Upper lobe of left lung (tissue), 6 donors: Measurements from ENCODE around the gene PDXK. TPM values are rescaled to one million over a fixed set of nuclear protein-coding genes. Genes with fewer than 3 reads are reported as not detected.

ENCODE experiments used
- ATAC-seq, 2 donors: fragments of 200-7000 bp; cut with Tn5 transposase; one replicate each; pipeline ENCODE4 v1.9.1; 2022; ENCODE audit warnings: mild to moderate bottlenecking in 2 of 2, moderate library complexity in 2 of 2; ENCODE audit not compliant: low FRiP score in 2 of 2
- DNase-seq, 2 donors: peaks; one replicate each; pipeline ENCODE4 v3.0.0-alpha.2; 2019 to 2020
- H3K27ac ChIP-seq, 4 donors: fragments of 200-600 bp; sonication (generic); one replicate each; pipeline ENCODE4 v1.5.1; 2016 to 2019
- H3K27me3 ChIP-seq, 4 donors: fragments of 200-600 bp; sonication (generic); one replicate each; pipeline ENCODE4 v1.5.1; 2017 to 2019
- H3K36me3 ChIP-seq, 4 donors: fragments of 200-600 bp; sonication (generic); one replicate each; pipeline ENCODE4 v1.5.1; 2016 to 2019
- H3K4me1 ChIP-seq, 4 donors: fragments of 200-600 bp; sonication (generic); one replicate each; pipeline ENCODE4 v1.5.1; 2018 to 2019
- H3K4me3 ChIP-seq, 4 donors: fragments of 200-600 bp; sonication (generic); one replicate each; pipeline ENCODE4 v1.5.1; 2017 to 2019; ENCODE audit warnings: mild to moderate bottlenecking in 2 of 4, moderate library complexity in 1 of 4
- H3K9me3 ChIP-seq, 4 donors: fragments of 200-600 bp; sonication (generic); one replicate each; pipeline ENCODE4 v1.5.1; 2018 to 2019
- CTCF ChIP-seq, 6 experiments: fragments of 450-650 bp in 4 of 6; fragments of 200-600 bp in 2 of 6; sonication (generic) in 2 of 6; IDR thresholded peaks; one replicate each; pipeline ENCODE4 v1.5.1; 2016 to 2019; ENCODE audit warnings: antibody characterized with exemption in 6 of 6
- EP300 ChIP-seq, 4 donors: sonication (generic); formaldehyde crosslinking; IDR thresholded peaks; one replicate each; pipeline ENCODE4 v1.5.1; 2017; ENCODE audit warnings: antibody characterized with exemption in 4 of 4, control low read depth in 2 of 4
- POLR2A ChIP-seq, 4 donors: fragments of 450-650 bp; IDR thresholded peaks; one replicate each; pipeline ENCODE4 v1.5.1; 2016 to 2017; ENCODE audit warnings: antibody characterized with exemption in 4 of 4, mild to moderate bottlenecking in 2 of 4
- POLR2AphosphoS5 ChIP-seq, 2 donors: sonication (generic); formaldehyde crosslinking; IDR thresholded peaks; one replicate each; pipeline ENCODE4 v1.5.1; 2017; ENCODE audit warnings: antibody characterized with exemption in 2 of 2
- WGBS, 2 donors: methylation state at CpG; one replicate each; pipeline ENCODE4 v1.1.5; 2017 to 2018; 5-methylcytosine and 5-hydroxymethylcytosine counted together
- total RNA-seq, 6 donors: library from RNA; depleted of rRNA in 4 of 6; stranded (reverse); fragments of >200 nt in 4 of 6; gene quantifications; one replicate each; pipeline versions ENCODE4 v1.1.0 to v1.2.1, GENCODE V29; 2016 to 2021
- donor health status: DM: no; HTN: no; CAD: no; lungs with moderate emphysema.
- donor health status: DM: no; HTN: yes; CAD: no; lungs with severe emphysema.

The PDXK gene
- total RNA-seq, 6 donors from 2014 or later = 105 to 301 (median 207) TPM

- WGBS, 2 donors = 95 to 97% methylated on average over 10 of the region's 10 CpGs
- DNase-seq (no peak), ATAC-seq (no peak)
- Histone ChIP-seq H3K4me3 (no peak overlapping the region), H3K36me3 (peaks cover 7 to 85% (median 77%) of the 10 kb centered on the region in 4 donors), H3K27me3 (no peaks in the 10 kb centered on the region), H3K27ac (no peak overlapping the region), H3K9me3 (no peaks in the 10 kb centered on the region), H3K4me1 (peaks cover 0 to 5% (median 0%) of the 10 kb centered on the region in 4 donors)
- TF ChIP-seq EP300 (IDR thresholded peaks at IDR 0.05) (no peak), CTCF (IDR thresholded peaks at IDR 0.05) (no peak), POLR2A (IDR thresholded peaks at IDR 0.05) (no peak), POLR2AphosphoS5 (IDR thresholded peaks at IDR 0.05) (no peak)
These were observed 27.1 kb upstream of the PDXK start for GRCh38 chr21:43691801-43692200.

DNA sequence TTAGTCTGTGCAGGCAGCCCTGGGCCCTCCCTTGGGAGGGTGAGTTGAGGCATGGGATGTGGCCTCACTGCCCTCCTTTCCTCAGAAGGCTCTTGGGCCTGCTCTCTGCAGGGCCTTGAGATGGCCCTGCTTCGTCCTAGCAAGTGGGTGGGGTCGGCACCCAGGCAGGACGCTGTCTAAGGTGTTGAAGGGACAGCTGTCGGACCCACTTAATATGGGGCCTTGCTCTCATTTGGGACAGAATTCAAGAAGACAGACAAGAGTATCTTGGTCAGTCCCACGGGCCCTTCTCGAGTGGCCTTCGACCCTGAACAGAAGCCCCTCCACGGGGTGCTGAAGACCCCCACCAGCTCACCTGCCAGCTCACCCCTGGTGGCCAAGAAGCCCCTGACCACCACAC, 26.0 kb upstream of the PDXK start:
- H3K4me3 ChIP-seq = no peak overlapping the region
- peaks cover 1 to 73% (median 66%) of the 10 kb centered on the region in 4 donors for H3K36me3 ChIP-seq
- 96 to 98% methylated on average over 5 to 8 of the region's 8 CpGs for WGBS, 2 donors
- no peaks in the 10 kb centered on the region for H3K4me1 ChIP-seq
- no peak for ATAC-seq
- H3K27ac ChIP-seq = no peak overlapping the region
- H3K9me3 ChIP-seq = no peaks in the 10 kb centered on the region
- TF ChIP-seq CTCF (IDR thresholded peaks at IDR 0.05) (no peak), EP300 (IDR thresholded peaks at IDR 0.05) (no peak), POLR2AphosphoS5 (IDR thresholded peaks at IDR 0.05) (no peak), POLR2A (IDR thresholded peaks at IDR 0.05) (no peak)
- H3K27me3 ChIP-seq = no peaks in the 10 kb centered on the region
- no peak for DNase-seq

- H3K4me3 ChIP-seq = no peak overlapping the region
- no peak for TF ChIP-seq POLR2AphosphoS5 (IDR thresholded peaks at IDR 0.05)
- TF ChIP-seq CTCF (IDR thresholded peaks at IDR 0.05) = no peak
- TF ChIP-seq POLR2A (IDR thresholded peaks at IDR 0.05) = no peak
- no peak for TF ChIP-seq EP300 (IDR thresholded peaks at IDR 0.05)
- WGBS, 2 donors = 95% methylated on average over 23 of the region's 23 CpGs
- peaks cover 0 to 63% (median 56%) of the 10 kb centered on the region in 4 donors for H3K36me3 ChIP-seq
- ATAC-seq (no peak), DNase-seq (no peak)
- H3K27ac ChIP-seq = no peak overlapping the region
- H3K9me3 ChIP-seq = no peaks in the 10 kb centered on the region
- H3K4me1 ChIP-seq = no peaks in the 10 kb centered on the region
- no peaks in the 10 kb centered on the region for H3K27me3 ChIP-seq
These were observed 24.9 kb upstream of the PDXK start for GRCh38 chr21:43693981-43694380.

DNA sequence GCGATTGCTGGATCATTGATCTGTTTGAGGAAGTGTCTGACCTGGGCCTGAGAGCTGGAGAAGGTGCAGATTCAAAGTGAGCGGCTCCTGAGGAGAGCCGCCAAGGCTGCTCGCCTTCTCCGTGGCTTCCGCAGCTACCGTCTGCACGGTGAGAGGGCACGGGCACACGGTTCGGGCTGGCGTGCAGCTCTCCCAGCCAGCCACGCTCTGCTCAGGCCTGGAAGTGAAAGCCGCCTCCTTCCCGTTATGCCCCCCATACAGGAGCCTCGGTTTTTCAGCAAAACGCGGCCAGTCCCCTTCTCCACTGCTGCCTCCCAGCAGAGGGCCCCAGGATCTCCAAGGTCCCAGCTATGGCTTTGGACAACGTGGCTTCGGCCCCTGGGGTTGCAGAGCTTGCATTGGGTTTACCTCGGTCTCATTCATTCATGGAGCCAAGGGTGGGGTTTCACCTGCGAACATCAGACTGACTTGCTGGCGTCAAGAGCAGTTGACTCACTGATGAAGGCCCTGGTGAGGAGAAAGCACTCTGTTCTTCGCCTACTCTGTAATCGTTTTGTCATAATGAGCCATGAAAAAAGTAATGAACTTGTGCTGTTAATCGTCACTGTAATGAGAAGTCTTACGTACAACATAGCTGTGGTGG, 24.4 kb upstream of the PDXK start:
- Histone ChIP-seq H3K27me3 (no peaks in the 10 kb centered on the region), H3K27ac (no peak overlapping the region), H3K4me3 (no peak overlapping the region), H3K9me3 (no peaks in the 10 kb centered on the region), H3K36me3 (peaks cover 0 to 57% (median 51%) of the 10 kb centered on the region in 4 donors), H3K4me1 (no peaks in the 10 kb centered on the region)
- TF ChIP-seq POLR2A (IDR thresholded peaks at IDR 0.05) = no peak
- no peak for TF ChIP-seq CTCF (IDR thresholded peaks at IDR 0.05)
- DNase-seq (no peak), ATAC-seq (no peak)
- WGBS, 2 donors = 92 to 93% methylated on average over 24 to 27 of the region's 27 CpGs

DNA sequence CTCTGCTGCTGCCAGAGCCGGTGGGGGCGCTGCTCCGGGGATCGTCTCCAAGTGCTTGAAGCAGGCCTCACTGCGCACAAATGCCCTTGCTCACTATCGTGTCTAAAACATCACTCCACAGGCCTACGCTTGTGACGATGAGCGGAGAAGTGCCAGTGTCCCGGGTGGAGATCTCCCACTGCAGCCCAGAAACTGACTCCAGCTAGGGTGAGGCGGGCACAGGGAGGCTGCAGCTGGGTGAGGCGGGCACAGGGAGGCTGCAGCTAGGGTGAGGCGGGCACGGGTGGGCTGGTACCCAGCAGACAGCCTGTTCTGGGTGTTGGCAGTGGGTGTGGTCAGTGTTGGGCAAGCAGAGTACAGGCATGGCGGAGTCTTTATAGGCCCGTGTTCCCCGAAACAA, 22.7 kb upstream of the PDXK start:
- no peaks in the 10 kb centered on the region for H3K9me3 ChIP-seq
- TF ChIP-seq EP300 (IDR thresholded peaks at IDR 0.05) (no peak), POLR2AphosphoS5 (IDR thresholded peaks at IDR 0.05) (no peak), POLR2A (IDR thresholded peaks at IDR 0.05) (no peak), CTCF (IDR thresholded peaks at IDR 0.05) (no peak)
- 93 to 94% methylated on average over 17 of the region's 17 CpGs for WGBS, 2 donors
- no peak for ATAC-seq
- DNase-seq = no peak
- H3K36me3 ChIP-seq = peaks cover 0 to 41% (median 35%) of the 10 kb centered on the region in 4 donors
- H3K27me3 ChIP-seq = no peaks in the 10 kb centered on the region
- H3K4me3 ChIP-seq = no peak overlapping the region
- H3K27ac ChIP-seq = no peak overlapping the region
- H3K4me1 ChIP-seq = no peaks in the 10 kb centered on the region
